ENCODE measurements around the gene ALDH16A1. TPM values are rescaled to one million over a fixed set of nuclear protein-coding genes. Genes with fewer than 3 reads are reported as not detected.

ALDH16A1 gene
- total RNA-seq, 2 donors from 2014 or later: 9.5 to 18.5 TPM

GRCh38 chr19:49497789-49498103, 44.7 kb downstream of the ALDH16A1 start:
- Histone ChIP-seq H3K36me3 (peaks cover 38% of the 10 kb centered on the region), H3K4me3 (peak overlapping the region in 1 of 2 donors; percentile 96), H3K4me1 (peaks cover 0 to 41% of the 10 kb centered on the region in 2 donors), H3K9me3 (no peaks in the 10 kb centered on the region), H3K27me3 (no peaks in the 10 kb centered on the region), H3K27ac (no peak overlapping the region)
- no peak for TF ChIP-seq CTCF (IDR thresholded peaks at IDR 0.05)
- DNase-seq (ENCODE audit: low spot score): no peak

- H3K4me3 ChIP-seq: no peak overlapping the region
- no peak overlapping the region for H3K27ac ChIP-seq
- DNase-seq (ENCODE audit: low spot score): no peak
- peaks cover 0 to 41% of the 10 kb centered on the region in 2 donors for H3K4me1 ChIP-seq
- H3K9me3 ChIP-seq: no peaks in the 10 kb centered on the region
- H3K36me3 ChIP-seq: peaks cover 31% of the 10 kb centered on the region
- no peaks in the 10 kb centered on the region for H3K27me3 ChIP-seq
- no peak for TF ChIP-seq CTCF (IDR thresholded peaks at IDR 0.05)
Measured at GRCh38 chr19:49498475-49498874, 45.5 kb downstream of the ALDH16A1 start.

DNA sequence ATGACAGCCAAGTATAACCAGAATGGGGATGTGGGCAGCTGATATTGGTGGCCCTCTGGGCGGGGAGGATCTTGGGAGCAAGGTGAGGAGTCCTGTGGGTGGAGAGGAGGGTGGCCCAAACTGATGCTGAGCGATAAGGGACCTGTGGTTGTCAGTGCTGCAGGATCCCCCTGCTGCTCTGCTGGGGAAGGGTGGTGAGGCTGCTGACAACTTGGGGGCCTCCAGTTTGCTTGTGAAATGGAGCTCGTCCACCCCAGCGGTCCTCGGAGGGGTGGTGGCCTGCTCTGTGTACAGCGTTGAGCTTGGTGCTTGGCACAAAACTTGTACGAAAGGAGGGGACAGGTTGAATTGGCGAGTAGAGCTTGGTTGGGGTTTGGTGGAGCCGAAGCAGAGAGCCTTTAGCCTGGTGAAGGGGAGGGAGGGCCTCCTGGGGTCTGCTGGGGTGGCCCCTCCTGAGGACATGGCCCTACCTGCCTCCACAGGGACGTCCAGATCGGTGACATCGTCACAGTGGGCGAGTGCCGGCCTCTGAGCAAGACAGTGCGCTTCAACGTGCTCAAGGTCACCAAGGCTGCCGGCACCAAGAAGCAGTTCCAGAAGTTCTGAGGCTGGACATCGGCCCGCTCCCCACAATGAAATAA, 46.1 kb downstream of the ALDH16A1 start:
- no peak for DNase-seq (ENCODE audit: low spot score)
- no peak for TF ChIP-seq CTCF (IDR thresholded peaks at IDR 0.05)
- Histone ChIP-seq H3K27me3 (no peaks in the 10 kb centered on the region), H3K27ac (peak overlapping the region in 1 of 2 donors; percentile 56), H3K4me3 (peak overlapping the region in 1 of 2 donors; percentile 5), H3K9me3 (no peaks in the 10 kb centered on the region), H3K4me1 (peaks cover 0 to 41% of the 10 kb centered on the region in 2 donors), H3K36me3 (peaks cover 31% of the 10 kb centered on the region)

GRCh38 chr19:49502866-49503581, 50.0 kb downstream of the ALDH16A1 start:
- Histone ChIP-seq H3K4me3 (no peak overlapping the region), H3K9me3 (no peaks in the 10 kb centered on the region), H3K27me3 (no peaks in the 10 kb centered on the region), H3K4me1 (peaks cover 0 to 23% of the 10 kb centered on the region in 2 donors), H3K36me3 (peaks cover 23% of the 10 kb centered on the region), H3K27ac (no peak overlapping the region)
- DNase-seq (ENCODE audit: low spot score): no peak
- TF ChIP-seq CTCF (IDR thresholded peaks at IDR 0.05): peak; percentile 66 to 82

- Histone ChIP-seq H3K4me3 (no peak overlapping the region), H3K4me1 (peaks cover 0 to 17% of the 10 kb centered on the region in 2 donors), H3K27ac (no peak overlapping the region), H3K36me3 (peaks cover 17% of the 10 kb centered on the region), H3K27me3 (no peaks in the 10 kb centered on the region), H3K9me3 (no peaks in the 10 kb centered on the region)
- no peak for TF ChIP-seq CTCF (IDR thresholded peaks at IDR 0.05)
- DNase-seq (ENCODE audit: low spot score): no peak
Measured at GRCh38 chr19:49503582-49503962, 50.5 kb downstream of the ALDH16A1 start.

All from right atrium auricular region (tissue), 2 donors.